NCI-H1092 treated with DMSO at 0.1 percent for 48 hours (cell line): ENCODE measurements around the gene HDAC3.

Experiments
- DNase-seq: peaks from one replicate; lab custom pipeline; 2025; lab: John Stamatoyannopoulos, UW

Gene HDAC3

GRCh38 chr5:141636413-141637122, at the start of gene HDAC3, which contains the start of gene RELL2:
Gene HDAC3, minus strand, starts transcription at chr5:141636849. Its CDS starts 59 bp downstream, at chr5:141636790.
Gene RELL2, plus strand, starts transcription at chr5:141636997. Its CDS starts 1,229 bp downstream, at chr5:141638226.
- peak; percentile 72 for DNase-seq

- DNase-seq = no peak
These were observed 48.9 kb upstream of the HDAC3 start for GRCh38 chr5:141685591-141685990.

GRCh38 chr5:141683596-141684141, 47.0 kb upstream of the HDAC3 start:
- no peak for DNase-seq

GRCh38 chr5:141681695-141682641, 45.3 kb upstream of the HDAC3 start, which contains the start of gene ARAP3:
Gene ARAP3, minus strand, starts transcription at chr5:141682230. Its CDS starts 1,744 bp downstream, at chr5:141680486.
- no peak for DNase-seq

- DNase-seq = no peak
These were observed 44.6 kb upstream of the HDAC3 start for GRCh38 chr5:141681295-141681694.

GRCh38 chr5:141680751-141681201, 44.1 kb upstream of the HDAC3 start:
- DNase-seq = no peak

GRCh38 chr5:141680178-141680577, 43.5 kb upstream of the HDAC3 start:
- DNase-seq = no peak

GRCh38 chr5:141677415-141677814, 40.8 kb upstream of the HDAC3 start:
- DNase-seq = no peak

- DNase-seq = no peak
These were observed 39.0 kb upstream of the HDAC3 start for GRCh38 chr5:141675672-141676071.

- no peak for DNase-seq
These were observed 38.1 kb upstream of the HDAC3 start for GRCh38 chr5:141674747-141675146.

- DNase-seq = peak; percentile 23
These were observed 36.5 kb upstream of the HDAC3 start for GRCh38 chr5:141672841-141673813.

- no peak for DNase-seq
These were observed 35.6 kb upstream of the HDAC3 start for GRCh38 chr5:141672071-141672840.

GRCh38 chr5:141669520-141669919, 32.9 kb upstream of the HDAC3 start:
- DNase-seq = no peak

- no peak for DNase-seq
These were observed 32.1 kb upstream of the HDAC3 start for GRCh38 chr5:141668601-141669265.

GRCh38 chr5:141665995-141666940, 29.6 kb upstream of the HDAC3 start:
- no peak for DNase-seq

- DNase-seq = peak; percentile 23
These were observed 28.2 kb upstream of the HDAC3 start for GRCh38 chr5:141664733-141665461.

GRCh38 chr5:141663506-141663905, 26.9 kb upstream of the HDAC3 start:
- no peak for DNase-seq

- no peak for DNase-seq
These were observed 25.4 kb upstream of the HDAC3 start for GRCh38 chr5:141662028-141662427.
